SK-N-SH (cell line): Measurements from ENCODE around the gene ZNF646.

Experiments
- CTCF ChIP-seq: fragments of 200-600 bp; sonication (generic); IDR thresholded peaks from 2 replicates; pipeline ENCODE4 v1.6.1; 2017; ENCODE audit warnings: antibody characterized with exemption, mild to moderate bottlenecking, moderate library complexity
- EP300 ChIP-seq, 2 experiments: IDR thresholded peaks; 2 replicates each; pipeline versions ENCODE4 v1.4.0 to v1.6.1; 2012; ENCODE audit warnings: borderline replicate concordance in 1 of 2, low read depth in 1 of 2, low read length in 1 of 2
- EZH2phosphoT487 ChIP-seq: fragments of 200-600 bp; sonication (generic); IDR thresholded peaks from 2 replicates; pipeline ENCODE4 v1.6.1; 2017; ENCODE audit warnings: low read depth, mixed run types, mild to moderate bottlenecking, antibody characterized with exemption, moderate library complexity, borderline replicate concordance
- FOSL2 ChIP-seq: IDR thresholded peaks from 2 replicates; pipeline ENCODE4 v1.4.0; 2012; ENCODE audit warnings: low read depth, mild to moderate bottlenecking, moderate library complexity, borderline replicate concordance
- GATA2 ChIP-seq: sonication (generic); formaldehyde crosslinking; IDR thresholded peaks from 2 replicates; pipeline ENCODE4 v1.5.0; 2020; ENCODE audit warnings: mild to moderate bottlenecking, missing genetic modification reagents
- NFIC ChIP-seq: IDR thresholded peaks from 2 replicates; pipeline ENCODE4 v1.4.0; 2012; ENCODE audit warnings: borderline replicate concordance
- POLR2AphosphoS5 ChIP-seq: IDR thresholded peaks from 2 replicates; pipeline ENCODE4 v1.6.1; 2012; ENCODE audit warnings: low read depth, low read length
- RAD21 ChIP-seq: IDR thresholded peaks from 2 replicates; pipeline ENCODE4 v1.6.1; 2012; ENCODE audit warnings: mild to moderate bottlenecking, low read length
- SMC3 ChIP-seq: IDR thresholded peaks from 2 replicates; pipeline ENCODE4 v1.6.1; 2012; ENCODE audit warnings: low read depth, low read length, improper control_type of control experiment
- TEAD4 ChIP-seq: IDR thresholded peaks from 2 replicates; pipeline ENCODE4 v1.4.0; 2012; ENCODE audit warnings: mild to moderate bottlenecking, borderline replicate concordance; ENCODE audit not compliant: insufficient read depth
- YY1 ChIP-seq: IDR thresholded peaks from 2 replicates; pipeline ENCODE4 v1.4.0; 2012; ENCODE audit warnings: low read depth, mild to moderate bottlenecking
- TF ChIP-seq, protein P1 (sequence below): fragments of 150-350 bp; IDR thresholded peaks from 2 replicates; pipeline ENCODE4 v1.6.1; 2017; ENCODE audit warnings: antibody characterized with exemption, low read length, low read depth, borderline replicate concordance
- TF ChIP-seq, protein P2 (sequence below): IDR thresholded peaks from 2 replicates; pipeline ENCODE4 v1.4.0; 2012; ENCODE audit warnings: low read depth

GRCh38 chr16:31082368-31083045 lies 8.3 kb downstream of the ZNF646 start:
- TF ChIP-seq CTCF (no peak), POLR2AphosphoS5 (no peak), YY1 (no peak), NFIC (no peak), SMC3 (no peak), EZH2phosphoT487 (no peak), FOSL2 (no peak), GATA2 (CRISPR knock-in tag) (no peak), RAD21 (no peak), EP300 (IDR thresholded peaks at IDR 0.05; ENCODE audit: borderline replicate concordance in 1 of 2, low read depth in 1 of 2, low read length in 1 of 2) (no peak), TEAD4 (no peak)
- TF ChIP-seq, protein P1, sequence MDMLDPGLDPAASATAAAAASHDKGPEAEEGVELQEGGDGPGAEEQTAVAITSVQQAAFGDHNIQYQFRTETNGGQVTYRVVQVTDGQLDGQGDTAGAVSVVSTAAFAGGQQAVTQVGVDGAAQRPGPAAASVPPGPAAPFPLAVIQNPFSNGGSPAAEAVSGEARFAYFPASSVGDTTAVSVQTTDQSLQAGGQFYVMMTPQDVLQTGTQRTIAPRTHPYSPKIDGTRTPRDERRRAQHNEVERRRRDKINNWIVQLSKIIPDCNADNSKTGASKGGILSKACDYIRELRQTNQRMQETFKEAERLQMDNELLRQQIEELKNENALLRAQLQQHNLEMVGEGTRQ: no peak
- TF ChIP-seq, protein P2, sequence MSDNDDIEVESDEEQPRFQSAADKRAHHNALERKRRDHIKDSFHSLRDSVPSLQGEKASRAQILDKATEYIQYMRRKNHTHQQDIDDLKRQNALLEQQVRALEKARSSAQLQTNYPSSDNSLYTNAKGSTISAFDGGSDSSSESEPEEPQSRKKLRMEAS: no peak
